Epidermal melanocyte (primary cell): ENCODE measurements around the gene NEUROD1.

Source experiments
- DNase-seq: peaks from one replicate; pipeline ENCODE4 v3.0.0; 2011; ENCODE audit warnings: low spot score; ENCODE audit not compliant: insufficient read length

Gene NEUROD1

GRCh38 chr2:181643151-181643550, 37.2 kb downstream of the NEUROD1 start:
- no peak for DNase-seq

DNA sequence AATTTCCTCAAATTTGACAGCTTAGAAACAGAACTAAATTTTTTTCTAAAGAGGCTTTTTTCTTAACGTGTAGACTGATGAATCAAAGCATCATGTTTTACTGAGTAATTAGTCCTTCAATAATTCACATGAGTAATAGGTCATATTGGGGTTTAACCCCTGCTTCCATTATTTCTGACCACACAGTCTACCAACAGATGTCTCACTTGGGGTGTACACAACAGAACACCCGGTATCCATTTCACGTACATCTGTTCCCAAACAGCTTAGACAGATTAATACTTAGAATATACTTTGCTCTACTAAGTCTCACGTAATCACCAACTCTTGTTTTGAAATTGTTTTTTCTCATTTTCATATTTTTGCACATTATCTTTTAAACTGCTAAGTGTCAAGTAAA, 38.2 kb downstream of the NEUROD1 start:
- no peak for DNase-seq

DNA sequence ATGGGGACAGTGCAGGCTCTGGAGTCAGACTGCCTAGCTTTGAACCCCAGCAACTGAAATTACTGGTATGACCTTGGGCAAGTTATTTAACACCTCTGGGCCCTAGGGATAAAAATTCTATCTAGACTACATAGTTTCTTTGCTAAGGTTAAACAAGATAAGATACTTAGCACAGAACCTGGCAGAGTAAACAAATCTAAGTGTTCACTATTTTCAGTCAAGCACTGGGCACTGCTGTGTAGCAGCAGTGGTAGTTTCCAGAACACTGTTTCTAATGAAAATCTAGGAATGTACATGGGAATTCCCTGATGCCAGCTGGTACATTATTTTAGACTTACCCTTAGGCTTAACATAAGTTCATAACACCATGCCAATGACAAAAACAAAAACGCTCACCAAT, 40.6 kb downstream of the NEUROD1 start:
- no peak for DNase-seq

DNA sequence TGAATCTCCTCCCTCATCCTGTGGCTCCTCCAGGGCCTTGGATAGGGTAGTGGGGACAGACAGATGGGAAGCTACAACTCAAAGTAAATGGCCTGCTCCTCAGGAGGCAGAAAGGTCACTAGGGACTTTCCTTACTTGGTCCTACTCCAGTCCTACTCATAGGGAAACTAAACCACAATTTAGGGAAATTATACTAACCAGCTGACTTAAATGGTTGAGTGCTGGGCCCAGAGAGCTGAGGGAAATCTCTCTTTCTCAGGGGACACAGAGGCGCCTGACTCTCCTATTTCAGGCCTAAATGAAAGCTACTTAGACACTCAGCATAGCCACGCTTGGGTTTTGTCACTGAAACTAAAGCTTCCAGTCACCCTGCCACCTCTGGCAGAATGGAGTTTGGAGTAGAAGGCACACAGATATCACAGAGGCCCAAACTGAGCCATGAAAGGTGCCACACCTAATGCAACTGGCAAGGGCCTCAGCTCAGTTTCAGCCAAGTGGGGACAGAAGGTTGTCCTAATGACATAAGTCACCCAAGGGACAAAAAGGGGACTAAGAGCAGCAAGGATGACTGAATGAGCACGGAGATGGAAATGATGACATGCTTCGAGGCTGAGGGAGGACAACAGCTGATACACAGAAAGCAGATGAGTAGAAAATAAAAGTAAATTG, 47.5 kb downstream of the NEUROD1 start:
- DNase-seq = no peak

GRCh38 chr2:181628590-181629585, 51.4 kb downstream of the NEUROD1 start:
- DNase-seq = no peak

DNA sequence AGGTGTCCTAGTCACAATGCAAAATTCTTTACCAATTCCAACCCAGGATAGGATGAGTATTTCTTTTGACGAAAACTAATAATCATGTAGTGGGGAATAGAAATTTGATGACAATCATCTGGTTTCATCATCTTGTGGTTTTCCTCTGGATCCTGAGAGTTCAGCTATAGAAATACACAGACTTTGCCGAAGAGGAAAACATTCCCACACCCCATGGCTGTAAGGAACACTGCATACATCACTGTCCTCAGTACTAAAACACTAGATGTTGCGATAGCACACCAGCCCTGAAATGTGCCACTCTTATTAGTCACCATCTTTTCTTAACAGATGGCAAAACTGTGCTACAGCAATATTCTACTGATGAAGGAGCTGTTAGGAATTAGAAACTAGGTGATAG, 52.8 kb downstream of the NEUROD1 start:
- DNase-seq = no peak

- DNase-seq = no peak
Observed at GRCh38 chr2:181626671-181627070, 53.6 kb downstream of the NEUROD1 start.
